GM18868 (cell line): Measurements from ENCODE around the gene NAXE.
"Not testable (repeated sequence)": the region's sequence is repeated elsewhere in the genome, so short reads cannot be mapped to it uniquely, and the experiment has no call there.

Experiments used
- ATAC-seq: cut with Tn5 transposase; IDR thresholded peaks from one replicate; pipeline ENCODE4 v1.9.1; 2021; ENCODE audit warnings: mild to moderate bottlenecking, moderate library complexity; ENCODE audit not compliant: unreplicated experiment

Gene NAXE

GRCh38 chr1:156592158-156592909 is 758 bp downstream of the NAXE start:
- ATAC-seq, result no peak

GRCh38 chr1:156592910-156593660 is 1.5 kb downstream of the NAXE start:
- ATAC-seq, result no peak

GRCh38 chr1:156593661-156593989 is 2.0 kb downstream of the NAXE start:
- ATAC-seq, result no peak

GRCh38 chr1:156594190-156594589 is 2.6 kb downstream of the NAXE start:
- ATAC-seq, result no peak

- ATAC-seq, result no peak
These were observed 3.4 kb downstream of the NAXE start for GRCh38 chr1:156595016-156595415.

GRCh38 chr1:156596426-156596825 is 4.8 kb downstream of the NAXE start:
- no peak for ATAC-seq

- no peak for ATAC-seq
These were observed 6.5 kb downstream of the NAXE start for GRCh38 chr1:156598125-156598524.

GRCh38 chr1:156598731-156599432 is 7.3 kb downstream of the NAXE start:
- no peak for ATAC-seq

- ATAC-seq, result peak; percentile 58
These were observed 8.2 kb downstream of the NAXE start for GRCh38 chr1:156599811-156600210.

- ATAC-seq, result no peak
These were observed 9.2 kb downstream of the NAXE start for GRCh38 chr1:156600733-156601121.

- peak; percentile 53 for ATAC-seq
These were observed 9.7 kb downstream of the NAXE start, which contains the start of gene GPATCH4 for GRCh38 chr1:156601122-156601830. Gene GPATCH4 (minus strand): TSS chr1:156601479.

- ATAC-seq, result peak; percentile 41
These were observed 10.3 kb downstream of the NAXE start for GRCh38 chr1:156601892-156602291.

- no peak for ATAC-seq
These were observed 11.0 kb downstream of the NAXE start for GRCh38 chr1:156602557-156602993.

- not testable (repeated sequence) for ATAC-seq
These were observed 15.8 kb downstream of the NAXE start for GRCh38 chr1:156607344-156607743.

- peak; percentile 60 for ATAC-seq
These were observed 16.6 kb downstream of the NAXE start for GRCh38 chr1:156608036-156608674.

GRCh38 chr1:156608981-156609380 is 17.4 kb downstream of the NAXE start:
- ATAC-seq, result no peak

- ATAC-seq, result not testable (repeated sequence)
These were observed 18.5 kb downstream of the NAXE start for GRCh38 chr1:156610072-156610471.

- ATAC-seq, result no peak
These were observed 21.1 kb downstream of the NAXE start for GRCh38 chr1:156612666-156613065.

- ATAC-seq, result no peak
These were observed 24.4 kb downstream of the NAXE start for GRCh38 chr1:156615946-156616345.

- ATAC-seq, result no peak
These were observed 24.9 kb downstream of the NAXE start for GRCh38 chr1:156616463-156616862.
